ENCODE measurements around the gene FYN.

DNA sequence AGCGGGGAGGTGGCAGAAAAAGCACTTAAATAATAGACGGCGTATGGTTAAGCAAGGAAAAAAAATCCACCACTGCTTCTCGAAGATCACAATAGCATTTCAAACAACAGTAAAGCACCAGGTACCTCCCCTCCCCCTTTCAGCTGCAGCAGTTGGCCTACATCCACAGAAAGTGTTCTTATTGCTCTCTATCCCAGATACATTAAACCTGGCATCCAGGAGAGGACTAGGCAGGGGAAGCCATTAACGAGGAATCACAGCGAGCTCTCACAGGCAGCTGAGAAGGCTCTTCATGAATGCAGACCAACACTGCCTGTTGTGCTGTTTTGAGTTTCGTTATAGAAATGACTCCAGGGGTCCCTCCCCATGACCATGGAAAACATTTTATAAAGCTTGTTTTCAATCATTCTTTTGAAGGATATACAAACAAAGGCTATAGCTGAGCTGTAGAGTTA lies 11.8 kb downstream of the FYN start:
- TF ChIP-seq TAF1 (IDR thresholded peaks at IDR 0.05; ENCODE audit: borderline replicate concordance, low read depth, low read length) (no peak), POLR2AphosphoS5 (IDR thresholded peaks at IDR 0.05; ENCODE audit: low read depth, low read length) (no peak), POLR2A (IDR thresholded peaks at IDR 0.05; ENCODE audit: low read depth, low read length) (no peak)
